ENCODE data around the gene IRX2. TPM values are rescaled to one million over a fixed set of nuclear protein-coding genes. Genes with fewer than 3 reads are reported as not detected.
A peak's percentile ranks its signal among the peaks of the same experiment; 100 is the strongest.

The IRX2 gene
- 7.2 and 7.7 TPM in 2 replicates for total RNA-seq
- polyA plus RNA-seq (2012), result 2.1 TPM

DNA sequence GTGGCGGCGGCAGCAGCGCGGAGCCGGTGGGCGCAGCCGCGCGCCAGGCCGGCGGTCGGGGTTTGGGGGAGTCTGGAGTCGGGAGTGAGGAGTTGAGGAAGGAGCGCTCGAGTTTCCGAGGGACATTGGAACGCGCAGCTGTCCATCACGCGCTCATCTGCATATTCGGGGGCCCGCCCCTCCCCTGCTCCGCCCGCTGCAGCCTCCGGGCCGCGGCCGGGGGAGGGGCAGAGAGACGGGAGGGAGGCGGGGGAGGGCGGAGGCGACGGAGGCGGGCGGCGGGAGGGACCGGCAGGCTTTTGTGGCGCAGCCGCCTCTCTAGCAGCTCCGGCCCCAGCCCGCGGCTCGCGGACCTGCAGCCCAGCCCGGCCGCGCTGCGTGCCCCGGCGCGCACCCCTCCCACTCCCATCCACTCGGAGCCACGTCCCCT, at the start of gene IRX2:
IRX2 (minus strand) TSS at position 86 of the 430 bp plus-strand sequence. CDS start 264 bp downstream, outside the sequence.
- peak; percentile 90 for DNase-seq (ENCODE audit: low read depth)

GRCh38 chr5:2800035-2800434, 48.6 kb upstream of the IRX2 start:
- DNase-seq (ENCODE audit: low read depth), result no peak

GRCh38 chr5:2797981-2798380, 46.5 kb upstream of the IRX2 start:
- DNase-seq (ENCODE audit: low read depth), result no peak

GRCh38 chr5:2797160-2797559, 45.7 kb upstream of the IRX2 start:
- no peak for DNase-seq (ENCODE audit: low read depth)

DNA sequence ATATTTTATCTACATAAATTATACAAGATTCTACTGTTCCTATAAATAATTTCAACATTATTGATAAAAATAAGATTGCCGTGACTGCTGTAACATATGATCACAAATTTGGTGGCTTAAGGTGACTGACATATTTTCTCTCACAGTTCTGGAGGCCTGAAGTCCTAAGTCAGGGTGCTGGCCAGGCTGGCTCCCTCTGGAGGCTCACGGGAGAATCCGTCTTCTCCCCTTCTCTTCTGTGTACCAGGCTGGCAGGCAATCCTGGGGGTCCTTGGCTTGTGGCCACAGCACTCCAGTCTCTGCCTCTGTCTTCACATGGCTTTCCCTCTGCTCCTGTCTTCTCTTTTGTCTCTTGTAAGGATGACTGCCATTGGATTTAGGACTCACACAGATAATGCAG, 31.7 kb upstream of the IRX2 start:
- DNase-seq (ENCODE audit: low read depth), result no peak

- no peak for DNase-seq (ENCODE audit: low read depth)
Measured at GRCh38 chr5:2782658-2783057, 31.2 kb upstream of the IRX2 start.

DNA sequence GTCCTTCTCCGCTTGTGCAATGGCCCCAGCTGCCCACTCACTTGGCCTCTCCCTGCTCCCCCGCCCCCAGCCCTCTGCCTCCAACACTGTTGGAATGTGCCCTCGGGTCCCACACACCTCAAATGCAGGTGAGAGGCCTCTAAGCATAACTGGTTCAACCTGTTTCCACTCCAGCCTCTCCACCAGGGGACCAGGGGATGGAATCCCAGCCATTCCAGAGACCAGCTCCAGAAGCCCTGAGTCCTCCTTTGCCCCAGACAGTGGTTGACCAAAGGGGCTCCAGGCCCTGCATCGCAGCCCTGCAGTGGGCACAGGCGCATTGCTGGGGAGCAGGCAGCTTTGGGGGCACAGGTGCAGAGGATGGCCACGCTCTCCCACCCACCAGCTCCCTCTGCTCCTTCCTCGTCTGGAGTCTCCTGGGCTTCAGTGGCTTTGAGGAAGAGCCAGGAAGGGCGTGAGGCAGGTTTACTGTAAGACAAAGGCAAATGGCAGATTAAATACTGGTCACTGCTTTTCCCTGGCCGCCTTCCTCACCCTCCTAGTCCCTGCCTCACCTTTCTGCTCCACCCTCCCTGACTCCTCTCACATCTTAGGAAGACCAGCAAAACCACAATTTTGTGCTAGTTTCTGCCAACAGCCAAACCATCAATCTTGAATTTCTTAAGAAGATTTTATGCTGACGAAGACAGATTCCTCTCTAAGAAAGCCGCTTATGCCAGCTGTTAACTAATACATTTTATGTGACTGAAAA, 29.1 kb upstream of the IRX2 start:
- no peak for DNase-seq (ENCODE audit: low read depth)

GRCh38 chr5:2779459-2779858, 28.0 kb upstream of the IRX2 start:
- DNase-seq (ENCODE audit: low read depth), result no peak

GRCh38 chr5:2776337-2777302, 25.1 kb upstream of the IRX2 start:
- no peak for DNase-seq (ENCODE audit: low read depth)

- DNase-seq (ENCODE audit: low read depth), result no peak
Measured at GRCh38 chr5:2773327-2773726, 21.9 kb upstream of the IRX2 start.

GRCh38 chr5:2767089-2767488, 15.6 kb upstream of the IRX2 start:
- DNase-seq (ENCODE audit: low read depth), result no peak

DNA sequence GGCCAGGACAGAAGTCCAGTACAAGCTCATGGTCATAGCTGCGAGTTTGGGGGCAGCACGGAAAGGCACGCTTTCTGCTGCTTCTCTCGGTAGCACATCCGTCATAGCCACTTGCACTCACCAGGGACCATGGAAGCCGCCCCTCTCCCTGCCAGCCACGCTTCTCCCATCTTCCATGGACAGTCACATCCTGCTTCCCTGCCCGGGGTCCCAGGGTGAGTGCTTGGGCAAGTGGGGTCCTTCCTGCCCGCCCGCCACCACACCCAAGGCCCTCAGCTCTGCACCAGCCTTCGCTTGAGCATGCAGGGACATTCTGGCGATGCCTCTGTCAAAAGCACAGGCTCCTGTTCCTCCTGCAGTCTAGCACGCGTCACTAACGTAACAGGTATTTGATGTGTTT, 13.1 kb upstream of the IRX2 start:
- DNase-seq (ENCODE audit: low read depth), result no peak

- no peak for DNase-seq (ENCODE audit: low read depth)
Measured at GRCh38 chr5:2763533-2763794, 12.0 kb upstream of the IRX2 start.

DNA sequence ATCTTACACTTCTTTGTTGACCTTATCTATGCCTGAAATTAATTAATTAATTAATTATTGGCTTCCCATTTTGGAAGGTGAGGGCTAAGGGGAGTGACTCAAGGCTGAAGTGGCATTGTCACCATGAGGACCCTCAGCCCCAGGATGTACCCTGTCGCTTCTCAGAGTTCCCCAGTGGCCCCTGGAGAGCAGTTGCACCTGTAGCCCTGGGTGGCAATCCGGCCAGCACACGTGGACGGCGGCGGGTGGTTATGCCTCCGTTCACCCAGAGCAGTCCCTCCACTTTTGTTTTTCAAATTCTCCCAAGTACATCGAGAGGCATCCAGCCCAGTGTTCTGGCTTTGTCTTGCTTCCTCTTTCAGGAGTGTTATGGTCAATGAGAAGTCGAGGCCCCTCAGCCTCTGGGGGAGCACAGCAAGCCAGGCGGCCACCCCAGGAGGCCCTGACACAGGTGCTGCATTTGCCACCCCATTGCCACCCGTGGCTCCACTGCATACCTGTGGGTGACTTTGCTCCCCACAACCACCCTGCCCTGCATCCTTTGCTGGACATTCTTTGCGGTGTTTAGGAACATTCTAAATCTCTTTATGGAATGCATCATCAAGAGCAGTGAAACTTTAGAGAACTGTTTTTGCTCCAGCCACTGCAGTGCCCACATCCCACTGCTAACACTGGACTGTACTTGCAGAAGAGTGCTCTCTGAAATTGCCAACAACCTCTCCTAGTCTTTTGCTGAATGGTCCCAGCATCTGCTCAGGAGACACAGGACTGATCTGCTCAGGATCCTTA, 11.5 kb upstream of the IRX2 start:
- DNase-seq (ENCODE audit: low read depth), result no peak

GRCh38 chr5:2761921-2762488, 10.5 kb upstream of the IRX2 start:
- DNase-seq (ENCODE audit: low read depth), result peak; percentile 47

DNA sequence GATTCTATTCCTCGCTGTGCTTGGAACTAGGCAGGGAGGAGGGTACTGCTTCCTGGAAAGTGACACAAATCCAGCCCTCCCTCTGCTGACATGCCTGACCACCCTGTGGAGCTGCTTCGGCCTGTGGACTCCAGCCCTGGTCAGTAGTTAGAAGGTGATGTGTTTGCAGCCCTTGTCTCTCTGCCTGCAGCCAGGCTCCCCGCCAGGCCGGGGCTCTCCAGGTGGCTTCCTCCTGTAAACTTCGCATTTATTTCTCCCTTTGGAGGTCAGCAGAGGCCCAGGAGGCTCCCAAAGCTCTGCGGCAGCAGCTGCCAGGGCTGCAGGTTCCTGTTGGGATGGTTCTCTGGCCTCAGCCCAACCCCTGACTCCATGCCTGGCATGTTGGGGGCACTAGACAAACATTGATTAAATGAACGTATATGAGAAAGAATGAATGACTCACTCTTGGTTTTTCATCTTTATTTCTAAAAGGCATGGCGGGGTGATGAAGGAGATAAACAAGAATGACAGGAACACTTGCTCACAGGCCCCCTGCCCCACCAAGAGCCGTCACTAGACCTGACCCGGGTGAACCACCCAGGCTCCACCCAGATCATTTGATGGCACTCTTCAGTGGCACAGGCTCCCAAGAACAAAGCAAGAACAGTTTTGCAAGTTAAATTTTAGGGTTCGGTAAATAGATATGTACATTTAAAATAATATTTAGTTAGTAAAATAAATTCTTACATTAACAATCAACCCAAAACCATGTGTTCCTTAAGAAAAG, 8.4 kb upstream of the IRX2 start:
- DNase-seq (ENCODE audit: low read depth), result no peak

- DNase-seq (ENCODE audit: low read depth), result no peak
Measured at GRCh38 chr5:2759091-2759490, 7.6 kb upstream of the IRX2 start.

- no peak for DNase-seq (ENCODE audit: low read depth)
Measured at GRCh38 chr5:2758632-2759031, 7.2 kb upstream of the IRX2 start.

GRCh38 chr5:2757563-2758351, 6.3 kb upstream of the IRX2 start:
- DNase-seq (ENCODE audit: low read depth), result peak; percentile 44
